Measurements from ENCODE around the gene OGA.

Gene OGA

DNA sequence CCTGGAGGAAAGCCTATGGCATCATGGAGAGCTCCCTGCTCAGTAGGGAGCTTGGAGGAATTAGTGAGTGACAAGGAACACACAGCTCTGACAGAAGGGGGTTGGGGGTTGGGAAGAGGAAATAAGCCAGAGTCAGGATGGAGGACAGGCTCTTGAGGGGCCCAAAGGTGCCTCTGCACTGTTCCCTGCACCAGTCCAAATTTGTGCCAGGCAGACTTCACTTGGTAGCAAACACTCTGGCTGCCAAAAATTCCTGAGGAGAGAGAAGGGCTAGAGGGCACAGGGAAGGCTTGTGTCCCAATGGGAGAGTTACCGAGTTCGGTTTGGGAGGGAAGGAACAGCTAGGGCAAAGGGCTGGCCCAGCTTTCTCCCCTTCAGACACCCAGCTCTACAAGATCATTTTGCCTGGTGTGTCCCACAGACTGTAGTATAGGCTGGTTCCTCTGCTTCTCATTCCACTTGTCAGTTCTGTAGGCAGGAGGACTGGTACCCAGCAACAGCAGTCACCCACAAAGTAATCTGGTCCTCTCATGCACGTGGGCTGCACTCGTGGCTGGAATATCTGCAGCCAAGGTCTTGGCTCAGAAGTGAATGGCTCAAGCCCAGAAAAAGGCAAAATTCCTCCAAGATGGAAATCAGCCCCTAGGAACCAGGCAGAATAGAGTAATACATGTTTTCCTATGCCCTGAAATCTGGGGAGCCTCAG is 33.3 kb upstream of the OGA start:
- DNase-seq (ENCODE audit: low spot score), result no peak
- TF ChIP-seq CTCF (IDR thresholded peaks at IDR 0.05; ENCODE audit: extremely low read depth, missing control alignments), result no peak

DNA sequence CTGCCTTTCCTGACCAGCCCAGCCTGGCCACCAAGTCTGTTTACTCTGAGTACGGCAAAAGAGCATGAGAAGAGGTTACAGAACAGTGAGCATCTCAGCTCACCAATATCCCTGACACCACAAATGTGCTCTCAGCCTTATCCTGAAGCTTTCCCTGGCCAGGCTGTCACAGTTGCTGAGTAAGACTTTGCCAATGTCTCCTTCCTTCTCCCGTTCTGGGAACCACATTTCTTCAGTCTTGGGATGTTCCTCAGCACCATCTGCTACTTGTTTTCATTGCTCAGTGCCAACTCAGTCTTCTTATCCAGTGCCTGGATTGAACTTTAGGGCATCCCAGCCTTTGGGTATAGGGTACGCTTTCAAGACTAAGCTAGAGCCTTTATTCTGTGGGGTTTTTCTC is 32.5 kb upstream of the OGA start:
- no peak for DNase-seq (ENCODE audit: low spot score)
- TF ChIP-seq CTCF (IDR thresholded peaks at IDR 0.05; ENCODE audit: extremely low read depth, missing control alignments), result no peak

DNA sequence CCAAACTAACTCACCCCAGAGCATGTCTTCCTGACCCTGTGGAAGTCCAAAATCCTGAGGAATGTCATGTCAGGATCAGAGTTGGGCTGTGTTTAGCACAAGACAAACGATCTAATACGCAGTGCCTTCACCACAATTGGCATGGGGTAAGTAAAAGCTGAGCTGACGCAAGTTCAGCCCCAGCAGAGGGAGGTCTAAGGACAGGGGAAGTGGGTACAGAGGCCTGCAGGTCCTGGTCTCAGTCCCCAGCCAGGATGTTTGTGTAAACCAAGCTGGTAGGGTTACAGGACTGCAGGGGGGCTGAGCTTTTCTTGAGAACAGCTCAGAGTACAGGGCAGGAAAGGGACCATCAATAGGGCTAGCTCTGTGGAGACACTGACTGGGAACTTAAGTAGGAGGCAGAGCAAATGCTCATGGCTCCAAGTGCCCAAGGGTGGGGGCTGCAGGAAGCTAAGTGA is 30.7 kb upstream of the OGA start:
- DNase-seq (ENCODE audit: low spot score), result peak; percentile 3
- no peak for TF ChIP-seq CTCF (IDR thresholded peaks at IDR 0.05; ENCODE audit: extremely low read depth, missing control alignments)

DNA sequence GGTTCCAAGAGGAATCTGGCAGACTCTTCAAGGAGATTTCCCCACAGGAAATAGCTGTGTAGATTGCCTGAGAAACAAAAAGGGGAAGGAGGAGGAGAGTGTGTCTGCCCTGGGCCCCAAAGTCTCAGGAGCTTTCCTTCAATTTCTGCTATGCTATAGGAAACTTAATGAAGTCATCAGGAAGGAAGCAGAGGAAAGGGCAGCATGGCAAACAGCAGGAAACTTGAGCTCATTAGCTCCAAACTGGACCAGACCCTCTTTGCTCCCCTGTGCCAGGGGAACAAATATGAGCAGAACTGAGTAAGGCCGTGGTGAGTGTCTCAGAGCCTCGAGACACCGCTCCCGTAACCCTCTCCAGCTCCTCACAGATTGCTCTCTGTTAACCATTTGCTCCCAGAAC is 30.2 kb upstream of the OGA start:
- TF ChIP-seq CTCF (IDR thresholded peaks at IDR 0.05; ENCODE audit: extremely low read depth, missing control alignments), result no peak
- DNase-seq (ENCODE audit: low spot score), result peak; percentile 1

DNA sequence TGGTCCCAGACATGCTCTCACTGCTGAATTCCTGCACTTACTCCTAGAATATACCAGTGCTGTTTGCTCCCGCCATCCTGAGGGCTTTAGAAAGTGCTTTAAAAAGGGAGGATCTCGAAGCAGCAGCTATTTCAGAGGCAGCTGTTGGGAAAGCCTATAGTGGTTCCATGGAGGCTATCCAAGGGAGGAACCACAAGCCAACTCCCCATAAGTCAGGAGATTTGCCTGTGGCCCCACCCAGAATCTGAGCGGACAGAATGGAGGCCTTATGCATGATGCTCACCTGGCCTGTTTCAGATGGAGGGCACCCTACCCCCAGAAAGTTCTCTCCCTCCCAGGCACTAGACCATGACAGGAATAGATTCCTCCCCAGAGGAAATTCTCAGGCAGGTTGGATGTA is 27.6 kb upstream of the OGA start:
- no peak for TF ChIP-seq CTCF (IDR thresholded peaks at IDR 0.05; ENCODE audit: extremely low read depth, missing control alignments)
- no peak for DNase-seq (ENCODE audit: low spot score)

DNA sequence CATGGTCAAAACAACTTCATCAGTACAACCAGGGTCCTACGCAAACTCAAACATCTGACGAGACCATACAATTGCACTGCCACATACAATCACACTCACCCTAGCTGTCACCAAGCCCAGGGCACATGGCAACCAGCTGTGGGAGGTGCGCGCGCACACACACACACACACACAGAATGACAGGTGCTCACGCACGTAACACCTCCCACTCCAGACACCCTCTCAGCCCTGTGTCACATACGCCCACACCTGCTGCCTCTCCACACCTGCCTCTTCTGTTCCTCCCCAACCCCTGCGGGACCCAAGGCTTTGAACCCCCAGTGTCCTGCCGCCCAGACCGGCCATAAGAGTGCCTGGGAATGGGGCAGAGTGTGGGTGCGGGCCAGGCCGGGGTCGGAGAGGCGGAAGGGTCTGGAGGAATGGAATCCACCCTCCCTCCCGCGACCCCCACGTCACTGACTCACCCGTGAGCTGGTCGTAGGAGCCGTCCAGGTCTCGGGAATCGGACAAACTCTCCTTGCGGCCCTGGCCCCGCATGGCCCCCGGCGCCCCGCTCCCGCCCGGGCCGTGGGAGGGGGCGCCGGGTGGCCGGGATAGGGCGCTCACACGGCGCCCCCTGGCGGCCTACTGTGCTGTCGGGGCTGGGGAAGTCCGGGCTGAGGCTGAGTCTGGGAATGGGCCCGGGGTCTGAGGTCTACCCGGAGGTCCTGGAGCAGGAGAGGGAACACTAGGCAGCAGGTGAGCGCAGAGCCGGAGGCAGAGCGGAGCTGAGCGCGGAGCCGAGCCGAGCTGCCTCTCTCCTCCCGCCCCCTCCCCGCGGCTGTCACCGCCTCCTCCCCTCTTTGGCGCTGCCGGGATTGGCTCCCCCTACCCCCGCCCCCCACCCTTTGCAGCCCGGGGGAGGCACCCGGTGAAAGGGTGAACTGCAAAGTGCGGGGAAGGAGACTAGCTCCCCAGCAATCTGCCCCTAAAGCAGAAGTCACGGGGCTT is 25.1 kb upstream of the OGA start, which contains the start of gene KCNIP2:
KCNIP2 (minus strand) TSS at position 769 of the 990 bp plus-strand sequence; CDS start at position 537, 232 bp downstream.
- peak; percentile 86 for DNase-seq (ENCODE audit: low spot score)
- peak; percentile 47 for TF ChIP-seq CTCF (IDR thresholded peaks at IDR 0.05; ENCODE audit: extremely low read depth, missing control alignments)

DNA sequence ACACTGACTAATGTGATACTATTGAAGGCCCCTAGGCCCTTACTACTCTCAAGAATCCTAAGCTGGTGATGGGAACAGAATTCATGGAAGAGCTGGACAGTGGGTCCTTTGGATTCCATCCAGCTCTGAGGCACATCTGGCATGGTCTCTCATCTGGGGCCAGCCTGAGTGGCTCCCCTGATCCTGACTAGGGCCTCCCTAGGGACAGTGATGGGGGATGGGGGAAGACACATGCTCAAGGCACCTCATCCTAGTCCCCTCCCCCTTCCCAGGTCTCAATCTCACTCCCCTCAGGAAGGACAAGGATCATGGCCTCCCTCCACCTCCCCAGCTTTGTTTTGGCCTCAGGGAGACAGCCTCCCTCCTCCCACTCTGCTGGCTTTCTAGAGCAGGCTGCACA is 23.6 kb upstream of the OGA start:
- no peak for TF ChIP-seq CTCF (IDR thresholded peaks at IDR 0.05; ENCODE audit: extremely low read depth, missing control alignments)
- DNase-seq (ENCODE audit: low spot score), result peak; percentile 22
